Urothelium cell line (cell line): ENCODE results near the gene COX7B.
"Not testable (repeated sequence)": the region's sequence is repeated elsewhere in the genome, so short reads cannot be mapped to it uniquely, and the experiment has no call there.

Source experiments
- DNase-seq: peaks from one replicate; pipeline ENCODE4 v3.0.0; 2011; ENCODE audit warnings: low spot score, mixed read lengths
- FAIRE-seq: peaks from 2 replicates; lab custom pipeline; 2011; peaks lifted over from hg19 to GRCh38; lab: Jason Lieb, UNC

COX7B gene

GRCh38 chrX:77938083-77938680, 38.9 kb downstream of the COX7B start:
- DNase-seq (no peak), FAIRE-seq (no peak)

DNA sequence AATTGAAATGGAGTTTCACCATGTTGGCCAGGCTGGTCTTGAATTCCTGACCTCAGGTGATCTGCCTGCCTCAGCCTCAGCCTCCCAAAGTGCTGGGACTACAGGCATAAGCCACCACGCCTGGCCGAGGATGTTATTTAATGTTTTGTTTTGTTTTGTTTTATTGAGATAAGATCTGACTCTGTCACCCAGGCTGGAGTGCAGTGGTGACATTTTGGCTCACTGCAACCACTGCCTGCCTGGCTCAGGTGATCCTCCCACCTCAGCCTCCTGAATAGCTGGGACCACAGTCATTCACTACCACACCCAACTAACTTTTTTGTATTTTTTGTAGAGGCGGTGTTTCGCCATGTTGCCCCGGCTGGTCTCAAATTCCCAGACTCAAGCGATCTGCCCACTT, 45.8 kb downstream of the COX7B start:
- DNase-seq, FAIRE-seq: not testable (repeated sequence)

- FAIRE-seq (no peak), DNase-seq (no peak)
Measured at GRCh38 chrX:77945910-77946545, 46.8 kb downstream of the COX7B start.

DNA sequence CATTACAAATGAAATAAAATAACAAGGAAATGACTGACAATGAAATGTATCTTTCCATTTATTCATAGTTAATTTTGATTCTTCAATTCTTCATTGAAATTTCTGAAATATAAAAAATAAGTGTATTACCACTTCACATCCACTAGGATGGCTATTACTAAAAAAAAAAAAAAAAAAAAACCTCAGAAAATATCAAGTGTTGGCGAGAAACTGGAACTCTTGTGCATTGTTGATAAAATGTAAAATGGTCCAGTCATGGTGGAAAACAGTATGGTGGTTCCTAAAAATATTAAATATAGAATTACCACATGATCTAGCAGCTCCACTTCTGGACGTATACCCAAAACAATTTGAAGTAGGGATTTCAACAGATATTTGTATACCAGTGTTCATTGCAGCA, 47.3 kb downstream of the COX7B start:
- DNase-seq (no peak), FAIRE-seq (no peak)

GRCh38 chrX:77949840-77950239, 50.6 kb downstream of the COX7B start:
- FAIRE-seq (no peak), DNase-seq (no peak)

DNA sequence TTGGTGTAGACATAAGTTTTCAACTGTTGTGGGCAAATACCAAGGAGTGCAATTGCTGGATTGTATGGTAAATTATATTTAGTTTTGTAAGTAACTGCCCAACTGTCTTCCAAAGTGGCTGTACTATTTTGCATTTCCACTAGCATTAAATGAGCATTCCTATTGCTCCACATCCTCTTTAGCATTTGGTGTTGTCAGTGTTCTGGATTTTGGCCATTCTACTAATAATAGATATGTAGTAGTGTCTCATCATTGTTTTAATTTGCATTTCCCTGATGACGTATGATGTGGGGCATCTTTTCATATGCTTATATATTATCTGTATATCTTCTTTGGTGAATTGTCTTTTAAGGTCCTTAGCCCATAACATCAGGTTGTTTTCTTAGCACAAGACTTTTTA, 52.9 kb downstream of the COX7B start:
- no peak for FAIRE-seq
- no peak for DNase-seq

- DNase-seq (no peak), FAIRE-seq (no peak)
Measured at GRCh38 chrX:77953302-77953701, 54.0 kb downstream of the COX7B start.

GRCh38 chrX:77953708-77954107, 54.4 kb downstream of the COX7B start:
- no peak for FAIRE-seq

More at GRCh38 chrX:77953708-77954107, 54.4 kb downstream of the COX7B start:
- no peak for DNase-seq
